ENCODE measurements around the gene SERPINB12.

The SERPINB12 gene

GRCh38 chr18:63604791-63605567 is 62.8 kb downstream of the SERPINB12 start:
- DNase-seq = no peak

- no peak for DNase-seq
These were observed 64.4 kb downstream of the SERPINB12 start for GRCh38 chr18:63606526-63606925.

GRCh38 chr18:63613420-63613819 is 71.3 kb downstream of the SERPINB12 start:
- no peak for DNase-seq

- DNase-seq = no peak
These were observed 75.1 kb downstream of the SERPINB12 start for GRCh38 chr18:63617049-63617914.

- no peak for DNase-seq
These were observed 75.7 kb downstream of the SERPINB12 start for GRCh38 chr18:63617915-63618234.

Data from activated effector memory CD4-positive, alpha-beta T cell treated with anti-CD3 and anti-CD28 coated beads, Interleukin-2, amount 50 U/mL, for 16 hours (primary cell).